Right hindlimb (tissue), 1 donor: ENCODE results near the gene CHST8.
"Not testable (repeated sequence)": the region's sequence is repeated elsewhere in the genome, so short reads cannot be mapped to it uniquely, and the experiment has no call there.

Experiments
- DNase-seq: peaks from one replicate; pipeline ENCODE4 v3.0.0-alpha.2; 2018

Gene CHST8

DNA sequence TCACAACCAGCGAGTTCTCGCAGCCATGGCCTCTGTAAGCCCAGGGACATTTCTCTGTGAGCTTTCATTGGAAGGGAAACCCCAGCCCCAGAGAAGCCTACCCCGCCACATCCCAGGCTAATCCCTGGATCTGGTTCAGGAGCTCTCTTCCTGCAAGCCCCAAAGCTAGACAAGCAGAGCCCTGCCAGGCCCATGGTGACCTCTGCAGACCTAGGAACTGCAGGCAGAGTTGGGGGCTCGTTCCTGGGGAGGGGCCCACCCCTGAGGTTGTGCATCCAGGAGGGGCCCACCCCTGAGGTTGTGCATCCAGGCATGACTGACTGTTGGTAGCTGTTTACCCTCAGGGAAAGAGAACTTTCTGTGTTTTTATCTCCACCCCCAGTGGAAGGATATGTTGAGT is 196.7 kb downstream of the CHST8 start:
- no peak for DNase-seq

DNA sequence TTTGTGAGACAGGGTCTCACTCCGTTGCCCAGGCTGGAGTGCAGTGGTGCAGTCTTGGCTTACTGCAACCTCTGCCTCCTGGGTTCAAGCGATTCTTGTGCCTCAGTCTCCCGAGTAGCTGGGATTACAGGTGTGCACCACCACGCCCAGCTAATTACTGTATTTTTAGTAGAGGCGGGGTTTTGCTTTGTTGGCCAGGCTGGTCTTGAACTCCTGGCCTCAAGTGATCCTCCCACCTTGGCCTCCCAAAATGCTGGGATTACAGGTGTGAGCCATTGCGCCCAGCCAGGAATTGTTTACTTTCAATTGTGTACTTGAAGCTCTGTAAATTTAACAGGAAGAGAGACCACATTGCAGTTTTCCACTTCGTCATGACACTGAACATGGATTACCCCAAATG is 197.3 kb downstream of the CHST8 start:
- DNase-seq = not testable (repeated sequence)

DNA sequence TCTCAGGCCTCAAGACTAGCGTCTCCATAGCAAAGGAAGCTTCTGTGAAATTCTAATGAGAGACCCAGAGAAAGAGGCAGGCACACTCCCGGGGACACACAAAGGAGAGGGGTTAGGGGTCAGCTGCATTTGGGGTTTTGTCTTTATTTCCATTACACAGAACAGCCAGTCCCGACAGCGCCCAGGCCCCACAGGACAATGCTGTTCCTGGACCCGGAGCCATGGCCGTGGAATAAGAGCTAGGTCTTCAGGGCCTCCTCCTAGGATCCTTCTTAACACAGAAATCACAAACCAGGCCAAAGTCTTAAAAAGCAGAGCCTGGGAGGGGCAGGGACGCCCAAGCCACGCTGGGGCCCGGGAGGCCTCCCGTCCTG is 197.7 kb downstream of the CHST8 start:
- no peak for DNase-seq

DNA sequence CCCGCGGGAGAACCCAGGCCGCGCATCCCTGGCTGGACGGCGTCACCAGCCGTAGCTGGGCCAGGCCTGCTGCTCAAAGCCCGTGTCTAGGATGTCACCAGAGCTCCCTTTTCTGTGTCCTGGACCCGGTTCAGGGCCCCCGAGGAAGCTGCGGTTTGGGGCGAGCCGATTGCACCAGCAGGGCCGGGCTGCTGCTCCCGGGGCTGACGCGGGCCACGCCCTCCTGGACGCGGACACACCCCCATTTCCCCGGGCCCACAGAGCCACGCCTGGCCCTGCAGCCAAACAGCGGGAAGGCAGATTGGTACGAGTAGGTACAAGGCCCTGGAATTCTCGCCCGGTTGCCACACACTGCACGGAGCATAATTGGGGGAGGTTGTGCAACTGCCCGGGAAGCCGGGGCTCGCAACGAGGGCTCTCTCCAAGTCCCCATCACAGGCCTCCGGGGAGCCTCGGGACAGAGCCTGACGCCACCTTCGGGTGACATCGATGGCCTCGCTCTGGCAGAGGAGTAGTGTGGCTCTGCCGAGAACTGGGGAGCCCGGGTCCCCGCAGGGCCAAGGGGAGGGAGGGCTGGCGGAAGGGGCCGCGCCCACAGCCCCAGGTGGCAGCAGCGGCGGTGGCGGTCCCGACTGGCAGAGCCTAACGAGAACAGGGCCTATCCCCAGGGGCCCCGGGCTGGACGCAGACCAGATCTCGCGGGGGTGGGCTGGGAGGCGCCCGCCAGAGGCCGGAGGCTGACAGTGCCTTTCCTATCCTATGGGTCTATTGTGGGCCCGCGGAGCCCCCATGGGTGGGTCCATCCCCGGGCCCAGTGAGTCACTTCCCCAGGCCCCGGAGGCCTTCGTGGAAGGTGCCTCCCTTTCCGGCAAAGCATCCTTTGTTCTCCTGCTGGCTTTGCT is 198.4 kb downstream of the CHST8 start:
- peak; percentile 80 for DNase-seq

DNA sequence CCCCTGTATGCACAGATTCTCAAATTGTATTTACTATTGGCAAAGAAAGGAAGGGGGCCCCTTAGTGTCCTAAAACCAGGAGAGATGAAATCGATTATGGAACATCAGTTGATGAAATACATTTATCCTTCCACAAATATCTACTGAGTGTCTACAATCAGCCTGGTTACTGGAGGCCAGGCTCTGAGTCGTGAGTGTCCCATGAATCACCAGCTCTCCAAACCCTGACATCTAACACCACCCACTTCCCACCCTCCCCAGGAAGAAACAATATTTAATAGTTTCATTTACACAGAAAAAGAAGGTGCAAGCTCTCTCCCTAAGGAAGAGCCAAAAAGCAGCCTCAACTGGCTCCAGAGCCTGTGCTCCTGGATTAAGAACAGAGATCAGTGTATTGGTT is 200.1 kb downstream of the CHST8 start:
- no peak for DNase-seq
